Right lobe of liver (tissue), 6 donors: ENCODE data around the gene BST1. TPM values are rescaled to one million over a fixed set of nuclear protein-coding genes. Genes with fewer than 3 reads are reported as not detected.

Source experiments
- ATAC-seq, 4 donors: fragments of 200-7000 bp; cut with Tn5 transposase; one replicate each; pipeline ENCODE4 v1.9.1; 2020; ENCODE audit warnings: mild to moderate bottlenecking in 4 of 4, moderate library complexity in 4 of 4
- DNase-seq, 3 donors: peaks; one replicate each; pipeline ENCODE4 v3.0.0-alpha.2; 2020
- H3K27ac ChIP-seq, 3 donors: fragments of 200-600 bp; one replicate each; pipeline ENCODE4 v1.8.0; 2022
- H3K27me3 ChIP-seq, 2 donors: fragments of 200-600 bp; one replicate each; pipeline ENCODE4 v1.8.0; 2022
- H3K36me3 ChIP-seq, 4 donors: fragments of 200-600 bp; sonication (generic) in 1 of 4; one replicate each; pipeline versions ENCODE4 v1.5.1 to v1.8.0; 2017 to 2022; ENCODE audit warnings: control low read depth in 1 of 4
- H3K4me1 ChIP-seq, 4 donors: fragments of 200-600 bp; sonication (generic) in 1 of 4; one replicate each; pipeline versions ENCODE4 v1.5.1 to v1.8.0; 2017 to 2022; ENCODE audit warnings: control low read depth in 1 of 4
- H3K4me3 ChIP-seq, 3 donors: fragments of 200-600 bp; one replicate each; pipeline ENCODE4 v1.8.0; 2022
- H3K9me3 ChIP-seq, 4 donors: fragments of 200-600 bp; sonication (generic) in 1 of 4; one replicate each; pipeline versions ENCODE4 v1.5.1 to v1.8.0; 2017 to 2022; ENCODE audit warnings: control low read depth in 1 of 4
- CTCF ChIP-seq, 4 donors: fragments of 200-600 bp in 3 of 4; fragments of 450-650 bp in 1 of 4; IDR thresholded peaks; one replicate each; pipeline versions ENCODE4 v1.5.1 to v1.8.0; 2016 to 2022; ENCODE audit warnings: antibody characterized with exemption in 4 of 4, mild to moderate bottlenecking in 2 of 4
- POLR2A ChIP-seq: fragments of 450-650 bp; IDR thresholded peaks from one replicate; pipeline ENCODE4 v1.6.1; 2017; ENCODE audit warnings: antibody characterized with exemption, mild to moderate bottlenecking
- whole genome bisulfite sequencing: methylation state at CpG from one replicate; pipeline ENCODE4 v1.1.6; 2018; ENCODE audit warnings: low coverage, low lambda C conversion rate; ENCODE audit not compliant: insufficient coverage; ENCODE audit errors: missing lambda C conversion rate; 5-methylcytosine and 5-hydroxymethylcytosine counted together
- intact Hi-C, 2 donors: fragments of 100-400 bp; cut with DNase I; formaldehyde crosslinking; loops; one replicate each; pipeline versions ENCODE4 v1.11.2 to v1.14.1; 2022
- total RNA-seq, 6 experiments: library from RNA; depleted of rRNA in 2 of 6; stranded (reverse); fragments of >200 nt in 2 of 6; fragmentation: NEBNext Ultra II Directional in 3 of 6; extraction: Animal tissue kit (Norgen Biotek cat#: 25700) in 3 of 6; gene quantifications; one replicate each; pipeline versions ENCODE4 v1.1.0 to v1.2.4, GENCODE V29; 2016 to 2023
- donor health status: DM: no; HTN: yes; CAD: no.
- donor health status: DM: no; HTN: no; CAD: no.
- donor health status: DM: no; HTN: no; CAD: no.
- donor health status: DM: no; HTN: yes; CAD: no.
- donor health status: DM: no; HTN: yes; CAD: no.

Gene BST1
- total RNA-seq, 6 experiments from 2014 or later: 2.7 to 5.3 (median 4.3) TPM

DNA sequence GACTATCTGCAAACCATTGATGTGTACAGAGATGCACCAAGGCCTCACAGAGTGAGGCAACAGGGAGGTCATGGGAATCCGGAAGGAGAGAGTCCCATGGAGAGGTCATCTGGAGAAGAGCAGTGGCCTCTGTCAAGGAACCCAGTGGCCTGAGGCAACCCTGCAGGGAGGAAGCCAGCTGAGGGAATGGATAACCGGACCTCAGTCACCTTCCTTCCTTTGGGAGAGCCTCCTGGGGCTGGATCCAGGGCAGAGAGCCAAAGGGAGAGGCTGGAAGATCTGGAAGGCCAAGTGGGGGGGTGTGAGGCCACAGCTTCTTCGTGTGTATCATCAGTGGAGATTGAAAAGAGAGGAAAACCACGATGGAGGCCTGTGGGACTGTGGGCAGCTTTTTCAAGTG lies 50.9 kb downstream of the BST1 start:
- no peaks in the 10 kb centered on the region for H3K9me3 ChIP-seq
- DNase-seq (peak; percentile 61 to 66 (median 63)), ATAC-seq (peak; percentile 85 to 95 (median 92))
- H3K27me3 ChIP-seq: no peaks in the 10 kb centered on the region
- intact Hi-C loops: no loop called here
- no peak overlapping the region for H3K27ac ChIP-seq
- H3K4me1 ChIP-seq: no peaks in the 10 kb centered on the region
- no peak for TF ChIP-seq POLR2A
- no peak for TF ChIP-seq CTCF (IDR thresholded peaks at IDR 0.05)
- no peak overlapping the region for H3K4me3 ChIP-seq
- no peaks in the 10 kb centered on the region for H3K36me3 ChIP-seq
- 46% methylated on average over 2 of the region's 4 CpGs for WGBS

DNA sequence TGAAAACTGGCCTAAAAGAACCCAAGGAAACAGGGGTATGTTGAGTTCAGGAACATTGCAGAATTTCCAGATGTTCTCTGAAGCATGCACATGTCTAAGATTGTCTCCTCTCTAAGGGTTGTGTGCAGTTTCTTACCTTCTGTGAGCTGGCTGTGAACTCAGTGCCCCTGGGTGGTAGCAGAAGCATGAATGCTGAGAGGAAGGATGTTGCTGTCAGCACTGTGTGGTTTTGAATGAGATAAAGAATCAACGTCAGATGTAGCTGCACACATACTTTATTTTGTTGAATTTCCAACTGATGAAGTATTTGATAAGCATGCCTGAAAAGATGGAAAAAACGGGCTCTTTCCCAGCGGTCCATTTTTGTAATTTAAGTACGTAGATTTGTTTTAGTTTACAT lies 51.5 kb downstream of the BST1 start:
- Histone ChIP-seq H3K9me3 (no peaks in the 10 kb centered on the region), H3K4me1 (no peaks in the 10 kb centered on the region), H3K36me3 (no peaks in the 10 kb centered on the region), H3K27ac (no peak overlapping the region), H3K4me3 (no peak overlapping the region), H3K27me3 (no peaks in the 10 kb centered on the region)
- TF ChIP-seq POLR2A (no peak), CTCF (IDR thresholded peaks at IDR 0.05) (no peak)
- intact Hi-C loops: no loop called here
- ATAC-seq: peak; percentile 39 to 68 (median 54)
- 41% methylated on average over 4 of the region's 4 CpGs for WGBS
- DNase-seq: no peak

GRCh38 chr4:15755321-15756155 lies 52.7 kb downstream of the BST1 start:
- Histone ChIP-seq H3K4me3 (no peak overlapping the region), H3K36me3 (no peaks in the 10 kb centered on the region), H3K4me1 (no peaks in the 10 kb centered on the region), H3K9me3 (no peaks in the 10 kb centered on the region), H3K27ac (no peak overlapping the region), H3K27me3 (no peaks in the 10 kb centered on the region)
- DNase-seq (no peak), ATAC-seq (no peak)
- WGBS: 60% methylated on average over 3 of the region's 4 CpGs
- TF ChIP-seq POLR2A: no peak
- TF ChIP-seq CTCF (IDR thresholded peaks at IDR 0.05): no peak
- intact Hi-C loops: no loop called here

DNA sequence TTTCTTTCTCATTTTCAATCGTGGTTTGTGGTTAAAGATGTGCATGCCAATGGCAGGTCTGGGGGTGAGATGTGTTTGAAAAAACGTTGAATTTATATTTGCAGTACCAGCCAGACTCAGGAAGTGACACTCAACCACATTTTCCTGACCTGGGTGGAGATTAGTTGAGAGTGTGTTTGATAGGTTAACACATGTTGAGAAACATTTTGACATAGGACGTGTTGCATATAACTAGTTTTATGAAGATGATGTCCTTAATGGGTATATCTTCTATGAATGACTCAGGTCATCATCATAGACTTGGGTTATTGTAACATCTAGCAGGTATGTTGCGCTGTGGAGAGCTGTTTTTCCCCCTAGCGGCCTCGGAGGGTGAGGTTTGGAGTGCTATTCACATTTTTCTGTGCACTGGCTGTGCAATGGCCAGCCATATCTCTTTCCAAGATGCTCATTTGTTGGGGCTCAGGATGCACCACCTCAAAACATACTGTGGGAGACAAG lies 53.5 kb downstream of the BST1 start:
- Histone ChIP-seq H3K36me3 (no peaks in the 10 kb centered on the region), H3K4me1 (no peaks in the 10 kb centered on the region), H3K9me3 (no peaks in the 10 kb centered on the region), H3K27me3 (no peaks in the 10 kb centered on the region), H3K27ac (no peak overlapping the region), H3K4me3 (no peak overlapping the region)
- 38% methylated on average over 6 of the region's 6 CpGs for WGBS
- ATAC-seq (peak in 2 of 4 donors; percentile 40 to 47), DNase-seq (no peak)
- TF ChIP-seq POLR2A (no peak), CTCF (IDR thresholded peaks at IDR 0.05) (no peak)
- intact Hi-C loops: no loop called here
